A549 (cell line): Measurements from ENCODE around the gene TULP3.

Experiments
- CBX8 ChIP-seq: fragments of 200-600 bp; sonication (generic); IDR thresholded peaks from 2 replicates; pipeline ENCODE4 v1.6.1; 2016
- CHD2 ChIP-seq: fragments of 150-350 bp; IDR thresholded peaks from 2 replicates; pipeline ENCODE4 v1.6.1; 2014; ENCODE audit warnings: low read length; ENCODE audit not compliant: partially characterized antibody
- CTCF ChIP-seq: fragments of >200 bp; sonication (Bioruptor Twin); formaldehyde crosslinking; IDR thresholded peaks from 3 replicates; pipeline ENCODE4 v1.5.1; 2016
- EP300 ChIP-seq, 2 experiments: fragments of >200 bp; sonication (Bioruptor Twin); formaldehyde crosslinking; IDR thresholded peaks; 2 replicates in 1 of 2; 3 replicates in 1 of 2; pipeline ENCODE4 v1.6.1; 2016 to 2017
- HOXA7 ChIP-seq: fragments of 250-450 bp; sonication (Bioruptor Pico); IDR thresholded peaks from 2 replicates; pipeline ENCODE4 v1.5.0; 2020; ENCODE audit warnings: mild to moderate bottlenecking, moderate library complexity
- MYC ChIP-seq: IDR thresholded peaks from 2 replicates; pipeline ENCODE4 v1.6.1; 2012; ENCODE audit warnings: mild to moderate bottlenecking, inconsistent platforms, low read length, improper control_type of control experiment, borderline replicate concordance
- POLR2A ChIP-seq: IDR thresholded peaks from 2 replicates; pipeline ENCODE4 v1.6.1; 2012; ENCODE audit warnings: mild to moderate bottlenecking, low read length
- RAD21 ChIP-seq, 2 experiments: fragments of >200 bp in 1 of 2; sonication (Bioruptor Twin) in 1 of 2; formaldehyde crosslinking in 1 of 2; IDR thresholded peaks in 1 of 2; conservative IDR thresholded peaks in 1 of 2; 2 replicates in 1 of 2; 3 replicates in 1 of 2; pipeline ENCODE4 v1.6.1; 2012 to 2018; ENCODE audit warnings: inconsistent platforms in 1 of 2
- RARB ChIP-seq: fragments of 250-450 bp; sonication (Bioruptor Pico); IDR thresholded peaks from 2 replicates; pipeline ENCODE4 v1.8.0; 2021; ENCODE audit warnings: mild to moderate bottlenecking, moderate library complexity
- SMC3 ChIP-seq: fragments of >200 bp; sonication (Bioruptor Twin); formaldehyde crosslinking; IDR thresholded peaks from 3 replicates; pipeline ENCODE4 v1.6.1; 2018; ENCODE audit warnings: inconsistent platforms
- TP53 ChIP-seq: fragments of 250-450 bp; sonication (Bioruptor Pico); IDR thresholded peaks from 2 replicates; pipeline ENCODE4 v1.5.0; 2021; ENCODE audit warnings: mild to moderate bottlenecking, moderate library complexity
- USF2 ChIP-seq: fragments of 450-650 bp; IDR thresholded peaks from 2 replicates; pipeline ENCODE4 v1.6.1; 2014; ENCODE audit warnings: antibody characterized with exemption

- TF ChIP-seq CTCF = no peak
- no peak for TF ChIP-seq POLR2A
- no peak for TF ChIP-seq RAD21 (conservative IDR thresholded peaks at IDR 0.05 in 1 of 2, IDR thresholded peaks at IDR 0.05 in 1 of 2)
- TF ChIP-seq MYC = no peak
- no peak for TF ChIP-seq SMC3
- no peak for TF ChIP-seq HOXA7 (CRISPR knock-in tag)
- TF ChIP-seq USF2 = no peak
- TF ChIP-seq TP53 (CRISPR knock-in tag) = no peak
- no peak for TF ChIP-seq EP300 (IDR thresholded peaks at IDR 0.05)
- TF ChIP-seq RARB (CRISPR knock-in tag) = no peak
- TF ChIP-seq CBX8 = no peak
- TF ChIP-seq CHD2 = no peak
Observed at GRCh38 chr12:2858334-2858733, 32.4 kb upstream of the TULP3 start.
